Upper lobe of left lung (tissue), 4 donors: ENCODE results near the gene ABCC4.

Source experiments
- POLR2A ChIP-seq, 4 donors: fragments of 450-650 bp; IDR thresholded peaks; one replicate each; pipeline ENCODE4 v1.5.1; 2016 to 2017; ENCODE audit warnings: antibody characterized with exemption in 4 of 4, mild to moderate bottlenecking in 2 of 4
- POLR2AphosphoS5 ChIP-seq, 2 donors: sonication (generic); formaldehyde crosslinking; IDR thresholded peaks; one replicate each; pipeline ENCODE4 v1.5.1; 2017; ENCODE audit warnings: antibody characterized with exemption in 2 of 2
- TF ChIP-seq, protein P1 (sequence below), 6 experiments: fragments of 450-650 bp in 4 of 6; fragments of 200-600 bp in 2 of 6; sonication (generic) in 2 of 6; IDR thresholded peaks; one replicate each; pipeline ENCODE4 v1.5.1; 2016 to 2019; ENCODE audit warnings: antibody characterized with exemption in 6 of 6

DNA sequence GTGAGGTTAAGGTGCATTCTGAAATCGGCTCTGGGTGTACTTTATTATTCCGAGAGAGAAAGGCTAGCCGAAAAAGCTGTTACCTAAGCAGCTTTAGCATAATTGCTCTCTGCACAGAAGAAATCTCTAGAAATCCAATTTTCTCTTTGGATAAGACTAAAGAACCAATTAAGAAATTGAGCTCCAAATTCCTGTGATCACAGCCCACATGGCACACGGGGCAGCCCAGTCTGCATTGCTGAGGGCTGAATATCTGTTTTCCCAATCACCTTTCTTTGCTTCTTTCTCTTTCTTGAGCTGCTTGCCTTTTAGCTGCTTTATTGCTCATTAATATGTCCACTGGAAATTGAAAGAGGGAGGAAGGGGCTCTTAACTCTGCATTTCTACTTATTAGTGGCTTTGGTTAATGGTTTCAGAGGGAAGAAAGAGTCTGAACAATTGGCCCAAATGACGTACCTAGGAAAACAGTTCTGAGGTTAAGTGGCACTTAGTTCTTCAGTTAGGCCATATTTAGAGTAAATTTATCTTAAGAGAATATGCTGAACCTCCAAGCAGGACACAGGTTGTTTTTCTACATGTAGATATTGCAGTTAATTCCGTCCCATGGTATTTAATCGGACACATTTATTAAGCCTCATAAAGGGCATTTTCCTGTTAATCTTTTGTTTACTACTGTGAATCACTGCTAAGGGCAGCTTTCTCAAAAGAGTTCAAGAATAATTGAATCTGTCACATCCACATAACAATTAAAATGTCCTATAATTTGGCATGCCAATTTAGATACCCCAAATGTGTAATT, 265.7 kb downstream of the ABCC4 start:
- TF ChIP-seq, protein P1, sequence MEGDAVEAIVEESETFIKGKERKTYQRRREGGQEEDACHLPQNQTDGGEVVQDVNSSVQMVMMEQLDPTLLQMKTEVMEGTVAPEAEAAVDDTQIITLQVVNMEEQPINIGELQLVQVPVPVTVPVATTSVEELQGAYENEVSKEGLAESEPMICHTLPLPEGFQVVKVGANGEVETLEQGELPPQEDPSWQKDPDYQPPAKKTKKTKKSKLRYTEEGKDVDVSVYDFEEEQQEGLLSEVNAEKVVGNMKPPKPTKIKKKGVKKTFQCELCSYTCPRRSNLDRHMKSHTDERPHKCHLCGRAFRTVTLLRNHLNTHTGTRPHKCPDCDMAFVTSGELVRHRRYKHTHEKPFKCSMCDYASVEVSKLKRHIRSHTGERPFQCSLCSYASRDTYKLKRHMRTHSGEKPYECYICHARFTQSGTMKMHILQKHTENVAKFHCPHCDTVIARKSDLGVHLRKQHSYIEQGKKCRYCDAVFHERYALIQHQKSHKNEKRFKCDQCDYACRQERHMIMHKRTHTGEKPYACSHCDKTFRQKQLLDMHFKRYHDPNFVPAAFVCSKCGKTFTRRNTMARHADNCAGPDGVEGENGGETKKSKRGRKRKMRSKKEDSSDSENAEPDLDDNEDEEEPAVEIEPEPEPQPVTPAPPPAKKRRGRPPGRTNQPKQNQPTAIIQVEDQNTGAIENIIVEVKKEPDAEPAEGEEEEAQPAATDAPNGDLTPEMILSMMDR (IDR thresholded peaks at IDR 0.05): no peak
- TF ChIP-seq POLR2AphosphoS5 (IDR thresholded peaks at IDR 0.05): no peak
- no peak for TF ChIP-seq POLR2A (IDR thresholded peaks at IDR 0.05)
